Activated T-cell treated with anti-CD3 and anti-CD28 coated beads, Interleukin-2, amount 50 U/mL, for 48 hours (primary cell): ENCODE data around the gene MED22.
"Not testable (repeated sequence)": the region's sequence is repeated elsewhere in the genome, so short reads cannot be mapped to it uniquely, and the experiment has no call there.

Experiments
- DNase-seq, 2 experiments: peaks; one replicate each; pipeline ENCODE4 v3.0.0-alpha.2; 2020

Gene MED22

DNA sequence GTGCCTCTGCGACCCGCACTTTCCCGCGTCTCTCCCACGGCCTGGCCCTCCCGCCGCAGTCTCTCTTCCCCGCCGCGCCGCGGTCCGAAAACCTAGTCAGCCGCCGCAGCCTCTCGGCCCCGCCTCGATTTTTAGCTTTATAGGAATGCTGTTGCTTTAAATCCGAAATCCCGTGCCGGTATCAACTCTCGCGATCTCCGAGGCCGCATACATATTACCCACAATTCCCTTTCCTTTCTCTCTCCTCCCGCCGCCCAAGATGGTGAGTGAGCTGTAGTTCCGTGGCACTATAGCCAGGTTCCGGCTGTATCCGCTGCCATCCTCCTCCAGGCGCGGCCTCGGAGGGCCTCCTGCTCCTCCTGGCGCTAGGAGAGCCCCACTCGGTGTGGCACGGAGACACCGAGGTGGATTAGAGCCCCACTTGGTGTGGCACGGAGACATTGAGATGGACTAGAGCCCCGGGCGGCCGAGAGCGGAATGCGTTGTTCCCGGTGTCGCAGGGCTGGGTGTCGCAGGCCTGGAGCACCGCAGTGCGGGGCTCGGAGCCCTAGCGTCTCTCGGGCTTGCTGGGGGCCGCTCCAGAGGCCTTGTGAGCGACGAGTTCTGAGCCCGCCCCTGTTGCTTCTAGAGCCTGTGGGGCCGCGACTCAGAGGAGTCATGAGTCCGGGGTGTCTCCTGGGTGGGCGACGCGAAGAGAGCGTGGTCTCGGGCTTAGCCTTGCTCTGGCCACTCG, at the start of gene MED22, which contains the start of gene RPL7A:
TSS of gene MED22 (minus strand) at position 147 of the 733 bp plus-strand sequence. CDS start 1,469 bp downstream, outside the sequence.
TSS of gene RPL7A (plus strand) at position 234 of the 733 bp plus-strand sequence. CDS start at position 260, 26 bp downstream.
- peak; percentile 95 to 96 for DNase-seq

DNA sequence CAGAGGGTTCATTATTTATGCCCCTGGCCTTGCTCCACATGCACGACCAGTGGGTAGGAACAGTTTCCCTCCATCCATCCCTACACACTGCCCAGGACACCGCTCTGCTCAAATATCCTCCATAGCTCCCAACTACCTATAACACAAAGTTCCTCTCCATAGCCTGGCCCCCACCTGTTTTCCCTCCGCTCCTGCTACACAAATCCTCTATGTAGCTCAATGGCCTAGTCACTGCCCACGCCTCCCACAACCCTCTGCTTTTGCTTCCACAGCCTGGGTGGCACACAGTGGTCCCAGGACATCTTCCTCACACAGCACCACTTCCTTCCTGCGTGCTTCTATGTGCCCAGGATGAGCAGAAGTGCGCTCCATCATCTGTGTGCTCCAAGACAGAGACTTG, 49.4 kb upstream of the MED22 start:
- no peak for DNase-seq

DNA sequence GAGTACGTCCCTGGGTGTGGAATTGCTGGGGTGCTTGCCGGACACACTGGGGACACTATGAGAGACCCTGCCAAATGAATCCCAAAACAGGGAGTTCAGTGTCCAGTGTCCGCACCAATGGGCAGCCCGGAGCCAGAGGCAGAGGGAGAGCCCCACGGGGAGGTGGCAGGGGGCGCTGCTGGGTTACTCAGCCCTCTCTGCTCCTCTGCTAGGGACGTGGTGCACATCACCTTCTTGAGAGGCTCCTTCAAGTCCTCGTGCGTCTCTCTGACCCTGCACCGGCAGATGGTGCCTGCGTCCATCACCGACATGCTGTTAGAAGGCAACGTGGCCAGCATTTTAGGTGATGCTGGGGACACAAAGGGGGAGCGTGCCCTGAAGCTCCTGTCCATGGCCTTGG, 49.0 kb upstream of the MED22 start:
- no peak for DNase-seq

DNA sequence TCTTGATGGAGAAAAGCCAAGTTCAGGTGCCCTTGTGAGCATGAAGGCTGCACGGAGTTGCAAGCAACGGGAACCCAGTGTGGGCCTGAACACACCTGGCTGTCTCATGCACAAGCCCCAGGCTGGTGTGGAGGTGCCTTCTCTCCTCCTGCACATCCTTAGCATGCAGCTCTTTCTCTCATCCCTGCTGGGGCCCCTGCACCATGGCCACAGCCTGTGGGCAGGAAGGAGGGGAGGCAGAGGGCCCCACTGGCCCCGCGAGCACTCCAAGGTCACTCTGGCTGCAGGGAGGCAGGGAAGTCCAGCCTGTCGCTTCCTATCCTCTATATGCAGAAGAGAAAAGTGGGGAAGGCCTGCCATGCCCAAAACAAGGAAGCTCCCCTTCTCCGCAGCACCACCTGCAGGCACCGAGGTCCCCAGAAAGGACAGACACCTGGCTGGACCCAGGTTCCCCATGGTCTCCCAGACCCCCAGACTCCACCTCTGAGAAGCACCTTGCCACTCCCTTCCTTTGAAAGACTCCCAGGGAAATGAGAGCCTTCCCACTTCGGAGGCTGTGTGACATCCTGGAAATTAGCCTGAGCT, 46.8 kb upstream of the MED22 start:
- DNase-seq = no peak

DNA sequence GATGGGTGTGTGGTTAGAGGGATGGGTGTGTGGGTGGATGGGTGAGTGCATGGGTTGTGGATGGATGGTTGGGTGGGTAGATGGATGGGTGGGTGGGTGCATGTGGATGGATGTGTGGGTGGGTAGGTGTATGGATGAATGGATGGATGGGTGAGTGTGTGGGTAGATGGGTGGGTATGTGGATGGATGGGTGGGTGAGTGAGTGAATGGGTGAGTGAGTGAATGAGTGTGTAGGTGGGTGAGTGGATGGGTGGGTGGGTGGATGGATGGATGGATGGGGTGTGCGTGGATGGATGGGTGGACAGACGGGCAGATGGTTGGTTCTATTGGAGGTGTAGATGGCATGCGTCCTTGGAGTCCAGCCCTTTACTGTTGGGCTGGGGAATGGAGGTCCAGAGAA, 45.5 kb upstream of the MED22 start:
- DNase-seq = no peak

DNA sequence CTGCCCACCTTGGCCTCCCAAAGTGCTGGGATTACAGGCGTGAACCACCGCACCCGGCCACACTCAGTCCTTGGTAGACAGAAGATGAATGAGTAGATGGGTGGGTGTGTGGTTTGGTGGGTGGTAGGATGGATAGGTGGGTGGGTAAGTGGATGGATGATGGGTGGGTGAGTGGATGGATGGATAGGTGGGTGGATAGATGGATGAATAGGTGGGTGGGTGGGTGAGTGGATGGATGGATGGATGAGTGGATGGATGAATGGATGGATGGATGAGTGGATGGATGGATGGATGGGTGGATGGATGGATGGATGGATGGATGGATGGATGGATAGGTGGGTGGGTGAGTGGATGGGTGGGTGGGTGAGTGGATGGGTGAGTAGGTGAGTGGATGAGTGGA, 44.4 kb upstream of the MED22 start:
- DNase-seq = not testable (repeated sequence)

DNA sequence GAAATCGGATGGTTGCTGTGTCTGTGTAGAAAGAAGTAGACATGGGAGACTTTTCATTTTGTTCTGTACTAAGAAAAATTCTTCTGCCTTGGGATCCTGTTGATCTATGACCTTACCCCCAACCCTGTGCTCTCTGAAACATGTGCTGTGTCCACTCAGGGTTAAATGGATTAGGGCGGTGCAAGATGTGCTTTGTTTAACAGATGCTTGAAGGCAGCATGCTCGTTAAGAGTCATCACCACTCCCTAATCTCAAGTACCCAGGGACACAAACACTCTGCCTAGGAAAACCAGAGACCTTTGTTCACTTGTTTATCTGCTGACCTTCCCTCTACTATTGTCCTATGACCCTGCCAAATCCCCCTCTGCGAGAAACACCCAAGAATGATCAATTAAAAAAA, 43.5 kb upstream of the MED22 start:
- DNase-seq = not testable (repeated sequence)

DNA sequence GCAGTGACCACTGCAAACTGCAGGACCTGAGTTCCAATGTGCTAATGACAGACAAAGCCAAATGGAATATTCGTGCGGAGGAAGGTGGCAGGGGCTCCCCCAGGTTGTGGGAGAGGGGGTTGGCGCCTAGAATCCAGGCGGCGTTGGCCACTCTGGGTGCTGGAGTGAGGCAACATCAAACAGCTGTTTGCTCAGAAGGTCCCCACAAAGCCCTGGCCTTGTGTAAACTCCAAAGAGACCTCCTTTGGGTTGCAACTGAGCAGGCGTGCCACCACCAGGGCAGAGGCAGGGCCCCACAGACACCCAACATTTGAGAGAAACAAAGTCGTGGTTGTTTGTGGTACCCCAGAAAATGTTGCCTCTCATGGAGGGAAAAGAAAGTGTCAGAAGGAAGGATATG, 42.8 kb upstream of the MED22 start:
- DNase-seq = no peak

DNA sequence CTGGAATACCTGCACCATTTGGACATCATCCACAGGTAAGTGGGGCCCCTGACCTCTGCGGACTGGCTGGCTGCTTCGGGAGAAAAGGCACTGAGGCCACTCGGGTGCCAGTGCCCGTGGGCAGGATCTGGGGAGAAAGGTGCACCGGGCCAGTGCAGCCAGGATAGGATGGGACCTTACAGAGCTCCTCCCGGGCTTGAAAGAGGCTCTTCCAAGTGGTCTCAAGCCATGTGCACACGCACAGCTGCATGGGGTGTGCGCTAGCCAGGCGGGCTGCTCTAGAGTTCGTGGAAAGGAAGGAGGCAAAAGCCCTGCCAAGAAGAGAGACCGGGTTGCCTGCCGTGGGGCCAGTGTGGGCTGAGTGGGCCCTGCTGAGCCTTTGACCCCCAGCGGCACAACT, 41.6 kb upstream of the MED22 start:
- DNase-seq = no peak

DNA sequence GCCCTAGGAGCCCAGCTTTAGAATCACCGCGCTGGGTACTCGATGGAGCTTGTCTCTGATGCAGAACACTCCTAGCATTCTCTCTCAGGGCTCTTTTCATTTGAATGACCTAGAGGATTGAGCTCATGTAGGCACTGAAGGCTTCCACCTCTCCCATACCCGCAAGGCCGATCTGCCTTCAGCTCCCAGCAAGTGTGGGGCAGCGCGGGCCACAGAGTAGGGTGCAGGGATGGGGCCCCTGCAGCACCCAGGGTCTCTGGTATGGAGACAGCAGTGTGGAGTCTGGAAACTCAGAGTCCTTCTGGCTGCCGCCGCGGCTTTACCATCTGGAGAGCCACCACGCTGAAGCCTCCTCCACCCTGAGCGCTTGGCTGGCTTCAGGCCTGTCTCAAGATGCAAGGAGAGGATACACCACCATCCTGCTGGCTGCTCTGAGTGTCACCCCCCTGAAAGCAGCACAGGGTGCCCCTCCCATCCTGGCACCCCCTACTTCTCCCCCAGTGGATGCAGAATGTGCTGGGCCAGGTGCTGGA, 41.2 kb upstream of the MED22 start:
- DNase-seq = no peak

DNA sequence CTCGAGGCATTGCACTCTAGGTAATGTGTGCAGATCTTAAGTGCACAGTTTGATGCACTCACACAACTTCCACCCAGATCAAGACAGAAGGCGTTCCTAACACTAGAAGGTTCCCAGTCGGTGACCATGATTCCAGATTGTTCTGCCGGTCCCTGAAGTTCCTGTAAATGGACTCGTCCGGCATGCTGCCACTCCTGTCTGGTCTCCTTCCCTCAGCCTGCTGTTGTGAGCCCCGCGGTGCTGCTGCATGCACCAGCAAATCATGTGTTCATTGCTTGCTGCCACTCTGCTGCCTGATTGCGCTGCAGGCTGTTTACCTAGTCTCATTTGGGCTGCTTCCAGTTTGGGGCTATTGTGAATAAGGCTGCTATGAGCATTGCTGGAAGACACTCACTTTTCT, 39.7 kb upstream of the MED22 start:
- no peak for DNase-seq

DNA sequence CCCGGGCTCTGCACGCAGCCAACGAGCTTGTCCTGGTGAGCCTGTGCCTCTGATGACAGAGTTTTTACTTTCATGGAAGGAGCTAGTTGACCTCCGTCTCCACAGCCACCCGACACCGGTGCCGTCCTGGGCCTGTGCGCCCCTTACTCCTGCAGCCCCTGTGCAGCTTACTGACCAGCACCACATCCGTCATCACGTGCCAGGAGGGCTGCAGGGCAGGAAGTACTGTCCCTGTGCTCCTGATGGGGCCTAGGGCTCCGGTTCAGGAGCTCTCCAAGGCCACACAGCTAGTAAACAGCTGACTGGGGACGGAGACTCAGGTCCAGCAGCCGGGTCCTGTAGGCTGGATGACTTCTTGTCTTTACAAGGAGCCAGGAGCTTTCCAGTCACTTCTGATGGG, 38.4 kb upstream of the MED22 start:
- no peak for DNase-seq

DNA sequence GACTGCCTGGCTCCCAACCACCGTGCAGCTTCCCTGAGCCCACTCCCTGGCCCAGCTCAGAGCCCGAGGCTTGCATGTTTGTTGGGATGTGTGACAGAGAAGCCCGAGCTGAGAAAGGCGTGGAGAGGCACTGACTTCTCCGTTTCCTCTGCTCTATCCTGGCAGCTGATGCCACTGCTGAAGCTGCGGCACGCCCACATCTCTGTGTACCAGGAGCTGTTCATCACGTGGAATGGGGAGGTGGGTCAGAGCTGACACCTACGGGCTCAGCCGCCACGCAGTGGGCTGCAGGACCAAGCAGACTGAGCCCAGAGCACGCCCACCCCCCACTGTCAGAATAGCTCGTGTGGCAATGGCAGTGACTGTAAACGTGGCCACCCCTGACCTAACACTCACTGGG, 37.5 kb upstream of the MED22 start:
- DNase-seq = no peak

DNA sequence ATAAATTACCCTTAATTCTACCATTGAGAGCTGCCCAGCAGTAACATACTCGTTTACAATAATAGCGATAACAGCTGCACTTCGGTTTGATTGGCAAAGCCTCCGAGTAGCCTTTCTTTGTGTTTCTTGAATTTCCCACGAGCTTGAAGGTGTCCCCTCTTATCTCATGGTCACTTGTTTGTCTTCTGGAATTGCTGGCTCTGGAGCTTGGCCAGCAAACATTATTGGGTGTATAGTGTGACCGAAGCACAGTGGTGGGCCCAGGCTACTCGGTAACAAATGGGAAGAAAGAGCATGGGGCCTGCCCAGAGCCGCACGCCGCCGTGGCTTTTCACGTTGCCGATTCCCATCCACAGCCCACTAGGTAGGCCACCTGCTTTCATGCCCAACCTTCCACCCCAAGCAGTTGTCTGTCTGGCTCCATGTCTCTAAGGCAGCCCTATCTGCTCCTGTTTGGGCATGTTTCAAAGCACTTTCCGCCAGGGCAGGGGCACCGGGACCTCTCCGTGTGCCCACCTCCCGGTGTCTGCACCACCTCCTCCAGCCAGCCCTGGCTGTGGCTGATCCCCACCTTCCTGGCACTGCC, 36.9 kb upstream of the MED22 start:
- no peak for DNase-seq

DNA sequence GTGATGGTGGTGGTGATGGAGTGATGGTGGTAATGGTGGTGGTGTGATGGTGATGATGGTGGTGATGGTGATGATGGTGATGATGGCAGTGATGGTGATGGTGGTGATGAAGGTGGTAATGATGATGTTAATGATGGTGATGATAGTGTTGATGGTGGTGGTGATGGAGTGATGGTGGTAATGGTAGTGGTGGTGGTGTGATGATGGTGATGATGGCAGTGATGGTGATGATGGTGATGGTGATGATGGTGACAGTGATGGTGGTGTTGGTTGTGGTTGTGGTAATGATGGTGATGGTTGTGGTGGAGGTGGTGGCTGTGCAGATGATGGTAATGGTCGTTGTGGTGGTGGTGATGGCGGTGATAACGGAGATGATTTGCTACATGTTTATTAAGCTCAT, 35.5 kb upstream of the MED22 start:
- DNase-seq = no peak

DNA sequence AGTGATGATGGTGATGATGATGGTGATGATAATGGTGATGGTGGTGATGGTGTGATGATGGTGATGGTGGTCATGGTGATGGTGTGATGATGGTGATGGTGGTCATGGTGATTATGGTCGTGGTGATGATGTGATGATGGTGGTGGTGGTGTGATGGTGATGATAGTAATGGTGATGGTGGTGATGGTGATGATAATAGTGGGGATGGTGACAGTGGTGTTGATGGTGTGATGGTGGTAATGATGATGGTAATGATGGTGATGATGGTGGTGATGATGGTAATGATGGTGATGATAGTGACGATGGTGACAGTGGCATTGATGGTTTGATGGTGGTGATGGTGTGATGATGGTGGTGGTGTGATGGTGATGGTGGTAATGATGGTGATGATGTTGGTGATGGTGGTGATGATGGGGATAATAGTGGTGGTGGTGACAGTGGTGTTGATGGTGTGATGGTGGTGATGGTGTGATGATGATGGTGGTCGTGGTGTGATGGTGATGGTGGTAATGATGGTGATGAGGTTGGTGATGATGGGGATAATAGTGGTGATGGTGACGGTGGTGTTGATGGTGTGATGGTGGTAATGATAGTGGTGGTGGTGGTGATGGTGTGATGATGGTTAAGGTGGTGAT, 34.7 kb upstream of the MED22 start:
- no peak for DNase-seq

DNA sequence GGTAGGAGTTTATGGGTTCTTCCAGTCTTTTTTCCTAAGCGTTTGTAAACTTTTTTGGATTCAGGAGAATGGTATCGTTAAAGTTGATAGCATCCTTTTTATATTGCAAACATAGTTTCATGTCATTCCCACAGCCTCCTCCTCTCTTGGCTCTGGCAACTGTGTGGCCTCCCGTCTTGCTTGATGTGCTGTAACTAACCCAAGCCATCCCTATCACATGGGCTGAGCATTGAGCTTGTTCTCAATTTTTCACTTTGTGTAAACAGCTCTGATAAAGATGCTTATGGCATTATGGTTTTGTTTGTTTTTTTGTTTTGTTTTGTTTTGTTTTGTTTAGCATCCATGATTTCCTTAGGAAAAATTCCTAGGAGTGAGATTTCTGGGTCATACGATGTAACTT, 32.8 kb upstream of the MED22 start:
- DNase-seq = no peak

DNA sequence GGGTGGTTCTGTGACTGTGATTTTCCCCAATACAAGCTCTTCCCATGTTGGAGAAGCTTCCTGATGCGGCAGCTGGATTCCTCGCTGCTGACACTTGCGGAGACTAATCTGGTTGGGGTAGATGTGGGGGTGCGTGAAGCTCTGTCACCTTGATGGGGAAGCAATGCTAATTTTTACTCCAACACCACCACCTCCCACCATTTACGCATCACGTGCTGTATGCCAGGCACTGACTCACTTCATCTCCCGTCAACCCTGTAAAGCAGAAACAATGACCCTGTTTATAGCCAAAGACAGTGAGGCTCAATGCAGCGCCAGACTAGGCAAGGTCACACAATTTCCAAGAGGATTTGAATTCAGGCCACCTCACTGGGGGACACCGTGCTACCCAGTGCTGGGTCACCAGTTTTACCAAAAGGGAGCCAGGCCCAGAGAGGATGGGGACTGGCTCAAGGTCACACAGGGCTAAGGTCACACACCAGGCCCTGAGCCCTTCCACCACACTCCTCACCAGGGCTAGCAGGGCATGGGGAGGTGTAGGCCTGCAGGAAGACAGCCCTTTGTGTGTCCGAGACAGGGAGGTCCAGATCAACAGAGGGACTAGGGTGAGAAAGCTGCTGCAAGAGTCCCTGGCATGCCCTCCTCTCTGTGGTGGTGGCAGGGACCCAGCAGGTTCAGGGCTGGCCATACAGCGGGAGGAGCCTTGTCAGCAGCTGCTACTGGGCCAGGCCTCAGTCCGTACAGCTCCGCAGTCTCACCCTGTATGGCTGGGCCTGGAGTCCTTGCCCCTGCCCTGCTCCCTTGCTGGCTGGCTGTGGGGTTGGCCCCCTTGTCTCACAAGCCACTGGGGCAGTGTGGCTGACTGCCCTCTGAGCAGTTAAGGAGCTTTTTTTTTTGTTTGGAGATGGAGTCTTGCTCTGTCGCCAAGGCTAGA, 31.5 kb upstream of the MED22 start:
- DNase-seq = no peak

DNA sequence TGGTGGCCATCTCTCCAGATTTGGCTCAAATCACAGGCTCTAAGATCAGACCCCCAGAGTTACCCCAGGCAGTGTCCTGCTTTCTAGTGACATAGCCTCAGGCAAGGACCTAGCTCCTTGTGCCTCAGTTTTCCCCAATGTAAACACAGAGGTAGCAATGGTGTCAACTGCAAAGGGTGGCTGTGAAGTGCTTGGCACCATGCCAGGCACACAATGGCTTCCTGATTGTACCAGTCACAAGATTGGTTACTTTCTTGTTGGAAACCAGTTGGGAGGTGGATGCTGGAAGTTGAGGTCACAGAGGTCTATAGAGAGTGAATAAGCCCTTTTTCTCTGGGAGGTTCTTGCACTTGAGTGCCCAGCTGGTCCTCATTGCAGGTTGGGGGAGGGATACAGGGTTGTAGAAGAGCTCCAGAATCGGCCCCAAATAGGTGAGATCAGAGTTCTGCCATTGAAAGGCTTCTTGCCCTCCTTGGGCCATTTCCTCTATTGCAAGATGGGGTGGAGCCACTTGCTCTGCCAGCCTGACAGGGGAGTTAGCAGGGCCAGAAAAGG, 30.6 kb upstream of the MED22 start:
- DNase-seq = no peak

DNA sequence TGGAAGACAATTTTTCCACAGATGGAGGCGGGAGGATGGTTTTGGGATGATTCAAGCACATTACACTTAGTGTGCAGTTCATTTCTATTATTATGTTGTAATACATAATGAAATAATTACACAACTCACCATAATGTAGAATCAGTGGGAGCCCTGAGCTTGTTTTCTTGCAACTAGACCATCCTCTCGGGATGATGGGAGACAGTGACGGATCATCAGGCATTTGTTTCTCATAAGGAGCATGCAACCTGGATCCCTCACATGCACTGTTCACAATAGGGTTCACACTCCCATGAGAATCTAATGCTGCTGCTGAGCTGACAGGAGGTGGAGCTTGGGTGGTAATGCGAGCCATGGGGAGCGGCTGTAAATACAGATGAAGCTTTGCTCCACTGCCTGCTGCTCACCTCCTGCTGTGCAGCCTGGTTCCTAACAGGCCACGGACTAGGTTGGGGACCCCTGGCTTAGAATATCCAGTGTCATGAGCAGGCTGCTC, 29.8 kb upstream of the MED22 start:
- no peak for DNase-seq

DNA sequence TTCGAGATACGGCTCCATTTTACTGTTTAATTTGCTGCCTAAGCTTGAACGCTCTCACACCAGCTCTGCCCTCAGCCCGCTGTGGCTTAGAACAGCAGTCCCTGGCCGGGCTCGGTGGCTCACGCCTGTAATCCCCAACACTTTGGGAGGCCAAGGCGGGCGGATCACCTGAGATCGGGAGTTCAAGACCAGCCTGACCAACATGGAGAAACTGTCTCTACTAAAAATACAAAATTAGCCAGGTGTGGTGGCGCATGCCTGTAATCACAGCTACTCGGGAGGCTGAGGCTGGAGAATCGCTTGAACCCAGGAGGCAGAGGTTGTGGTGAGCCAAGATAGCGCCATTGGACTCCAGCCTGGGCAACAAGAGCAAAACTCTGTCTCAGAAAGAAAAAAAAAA, 29.3 kb upstream of the MED22 start:
- DNase-seq = not testable (repeated sequence)
